Renal cortical epithelial cell (primary cell): ENCODE measurements around the gene ABCA8. TPM values are rescaled to one million over a fixed set of nuclear protein-coding genes. Genes with fewer than 3 reads are reported as not detected.

Experiments
- DNase-seq: peaks from one replicate; pipeline ENCODE4 v3.0.0-alpha.2; 2011; ENCODE audit warnings: low read depth
- total RNA-seq: library from RNA; depleted of rRNA; stranded (reverse); fragments of >200 nt; gene quantifications from 2 replicates; pipeline ENCODE4 v1.2.3, GENCODE V29; 2014

Gene ABCA8
- total RNA-seq, 1 donor from 2014 or later, result not detected

- peak; percentile 3 for DNase-seq
These were observed 86.5 kb downstream of the ABCA8 start for GRCh38 chr17:68868708-68869107.

GRCh38 chr17:68867759-68868516, 87.3 kb downstream of the ABCA8 start:
- DNase-seq, result no peak

GRCh38 chr17:68865584-68865983, 89.6 kb downstream of the ABCA8 start:
- no peak for DNase-seq

GRCh38 chr17:68863091-68863652, 92.0 kb downstream of the ABCA8 start:
- DNase-seq, result no peak

GRCh38 chr17:68861602-68862001, 93.6 kb downstream of the ABCA8 start:
- DNase-seq, result no peak

- no peak for DNase-seq
These were observed 94.3 kb downstream of the ABCA8 start for GRCh38 chr17:68860941-68861340.

- DNase-seq, result no peak
These were observed 100.7 kb downstream of the ABCA8 start for GRCh38 chr17:68854452-68854851.

- no peak for DNase-seq
These were observed 101.8 kb downstream of the ABCA8 start for GRCh38 chr17:68853439-68853838.

- DNase-seq, result no peak
These were observed 102.2 kb downstream of the ABCA8 start for GRCh38 chr17:68853036-68853435.

- no peak for DNase-seq
These were observed 103.3 kb downstream of the ABCA8 start for GRCh38 chr17:68851890-68852289.

- DNase-seq, result no peak
These were observed 104.3 kb downstream of the ABCA8 start for GRCh38 chr17:68850749-68851510.

- DNase-seq, result no peak
These were observed 105.2 kb downstream of the ABCA8 start for GRCh38 chr17:68849673-68850610.

GRCh38 chr17:68847711-68848110, 107.5 kb downstream of the ABCA8 start:
- DNase-seq, result no peak

- no peak for DNase-seq
These were observed 111.7 kb downstream of the ABCA8 start for GRCh38 chr17:68843522-68843921.

GRCh38 chr17:68840073-68840472, 115.1 kb downstream of the ABCA8 start:
- no peak for DNase-seq

GRCh38 chr17:68835071-68835470, 120.1 kb downstream of the ABCA8 start:
- no peak for DNase-seq

- no peak for DNase-seq
These were observed 120.8 kb downstream of the ABCA8 start for GRCh38 chr17:68834328-68834836.

GRCh38 chr17:68832109-68832802, 122.9 kb downstream of the ABCA8 start:
- DNase-seq, result no peak

GRCh38 chr17:68831170-68831569, 124.0 kb downstream of the ABCA8 start:
- DNase-seq, result no peak

- DNase-seq, result no peak
These were observed 124.9 kb downstream of the ABCA8 start for GRCh38 chr17:68830313-68830712.

- DNase-seq, result no peak
These were observed 126.0 kb downstream of the ABCA8 start for GRCh38 chr17:68829211-68829610.
